Measurements from ENCODE around the gene PLCB1.

The PLCB1 gene

DNA sequence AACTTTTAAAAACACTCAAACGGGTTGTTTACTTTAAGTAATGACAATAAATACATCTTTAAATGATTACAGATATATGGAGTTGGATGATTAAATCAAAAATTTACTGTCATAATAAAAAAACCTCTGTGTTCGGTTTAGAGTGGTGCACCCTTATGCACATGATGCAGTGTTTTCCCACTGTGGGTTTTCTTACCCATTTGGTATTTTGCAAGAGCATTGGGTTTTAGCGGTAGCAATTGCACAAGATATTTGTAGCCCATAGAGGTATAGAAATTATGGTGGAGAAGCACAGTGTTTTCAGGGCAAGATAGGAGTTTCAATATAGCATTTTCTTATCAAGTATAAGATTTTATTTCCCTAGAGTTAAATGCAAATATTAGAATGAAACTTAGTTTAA is 526.0 kb downstream of the PLCB1 start:
- TF ChIP-seq, protein P1, sequence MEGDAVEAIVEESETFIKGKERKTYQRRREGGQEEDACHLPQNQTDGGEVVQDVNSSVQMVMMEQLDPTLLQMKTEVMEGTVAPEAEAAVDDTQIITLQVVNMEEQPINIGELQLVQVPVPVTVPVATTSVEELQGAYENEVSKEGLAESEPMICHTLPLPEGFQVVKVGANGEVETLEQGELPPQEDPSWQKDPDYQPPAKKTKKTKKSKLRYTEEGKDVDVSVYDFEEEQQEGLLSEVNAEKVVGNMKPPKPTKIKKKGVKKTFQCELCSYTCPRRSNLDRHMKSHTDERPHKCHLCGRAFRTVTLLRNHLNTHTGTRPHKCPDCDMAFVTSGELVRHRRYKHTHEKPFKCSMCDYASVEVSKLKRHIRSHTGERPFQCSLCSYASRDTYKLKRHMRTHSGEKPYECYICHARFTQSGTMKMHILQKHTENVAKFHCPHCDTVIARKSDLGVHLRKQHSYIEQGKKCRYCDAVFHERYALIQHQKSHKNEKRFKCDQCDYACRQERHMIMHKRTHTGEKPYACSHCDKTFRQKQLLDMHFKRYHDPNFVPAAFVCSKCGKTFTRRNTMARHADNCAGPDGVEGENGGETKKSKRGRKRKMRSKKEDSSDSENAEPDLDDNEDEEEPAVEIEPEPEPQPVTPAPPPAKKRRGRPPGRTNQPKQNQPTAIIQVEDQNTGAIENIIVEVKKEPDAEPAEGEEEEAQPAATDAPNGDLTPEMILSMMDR (IDR thresholded peaks at IDR 0.05), result no peak

DNA sequence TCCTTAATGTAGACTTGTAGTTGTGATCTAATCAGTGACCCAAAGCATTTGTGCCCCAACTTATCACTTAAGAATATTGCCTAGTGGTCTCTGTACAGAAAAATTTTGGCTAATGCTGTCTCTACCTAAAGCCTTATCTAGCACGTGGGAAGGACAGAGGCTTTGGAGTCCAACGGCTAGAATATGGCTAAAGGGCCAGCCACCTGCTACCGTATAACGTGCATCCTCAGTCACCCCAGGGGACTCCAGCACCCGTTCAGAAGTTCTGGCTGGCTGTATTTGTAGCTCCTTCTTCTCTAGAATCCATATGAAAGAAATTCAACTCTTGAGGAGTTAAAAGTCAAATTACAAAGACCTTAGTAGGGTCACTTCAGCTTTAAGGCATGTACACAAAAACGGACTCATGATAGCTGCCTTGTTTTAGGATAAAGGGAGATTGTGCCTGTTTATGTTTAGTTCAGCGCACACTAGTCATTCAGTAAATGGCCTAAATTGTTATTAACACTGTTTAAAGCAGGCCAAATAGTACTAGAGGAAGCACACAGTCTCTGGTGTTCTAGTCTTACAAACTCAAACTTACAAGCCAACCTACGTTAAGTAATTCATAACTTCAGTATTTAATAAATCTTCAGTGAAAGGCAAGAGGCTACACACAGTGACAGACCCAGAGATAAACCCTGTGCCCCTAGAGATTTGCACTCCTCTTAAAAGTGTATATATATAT is 529.3 kb downstream of the PLCB1 start:
- TF ChIP-seq, protein P1 (IDR thresholded peaks at IDR 0.05), result no peak

DNA sequence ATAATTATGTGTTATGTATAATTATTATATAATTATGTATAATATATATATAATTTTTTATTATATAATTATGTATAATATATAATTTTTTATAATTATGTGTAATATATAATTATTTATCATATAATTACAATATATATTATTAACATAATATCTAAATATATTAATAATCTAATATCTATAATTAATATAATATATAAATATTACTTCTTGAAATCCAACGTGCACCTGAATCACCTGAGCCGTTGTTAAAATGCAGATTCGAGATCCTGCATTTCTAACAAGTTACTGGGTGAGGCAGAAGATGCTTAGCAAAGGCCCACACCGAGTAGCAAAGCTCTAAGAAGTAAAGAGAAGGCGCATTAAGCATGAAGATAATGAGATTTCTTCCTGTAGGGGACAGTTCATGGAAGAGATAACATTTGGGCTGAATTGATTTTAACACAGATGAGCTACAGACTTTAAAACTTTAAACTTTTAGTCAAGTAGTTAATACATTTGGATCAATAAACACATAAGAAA is 530.4 kb downstream of the PLCB1 start:
- TF ChIP-seq, protein P1 (IDR thresholded peaks at IDR 0.05), result no peak

DNA sequence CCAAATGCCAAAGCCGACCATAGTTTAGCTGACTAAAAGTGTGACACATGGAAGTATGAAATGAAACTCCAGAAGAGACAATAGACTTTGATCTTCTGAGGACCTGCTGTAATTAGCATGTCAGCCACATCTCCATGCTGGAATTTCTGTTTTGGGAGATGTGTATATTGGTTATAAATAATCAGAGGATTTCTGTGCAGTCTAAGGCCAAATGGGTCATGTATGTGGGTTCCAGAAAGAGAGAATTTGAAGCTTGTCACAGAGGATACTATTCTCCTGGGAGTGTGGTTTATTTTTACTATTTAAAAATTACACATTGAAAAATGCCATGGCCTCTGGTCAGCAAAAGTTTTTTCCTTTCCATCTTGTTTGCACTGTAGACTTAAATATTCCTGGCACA is 531.4 kb downstream of the PLCB1 start:
- TF ChIP-seq, protein P1 (IDR thresholded peaks at IDR 0.05), result no peak

DNA sequence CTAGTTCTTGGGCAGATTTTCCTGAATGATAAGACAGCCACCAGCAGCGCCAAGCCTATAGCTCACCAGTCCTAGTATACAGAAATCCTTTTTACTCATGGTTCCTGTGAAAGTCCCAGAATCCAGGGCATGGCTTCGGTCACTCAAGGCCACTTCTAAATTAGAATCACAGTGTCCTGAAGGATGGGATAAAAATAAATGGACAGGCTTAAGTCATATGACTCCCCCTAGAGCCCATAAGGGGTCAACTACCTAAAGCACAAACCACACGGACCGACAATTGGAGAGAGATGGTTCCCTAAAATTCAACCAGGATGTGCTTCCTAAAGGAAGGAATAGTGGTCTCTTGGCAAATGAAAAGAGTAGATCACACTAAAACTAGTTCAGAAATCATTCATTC is 532.7 kb downstream of the PLCB1 start:
- TF ChIP-seq, protein P1 (IDR thresholded peaks at IDR 0.05), result no peak

DNA sequence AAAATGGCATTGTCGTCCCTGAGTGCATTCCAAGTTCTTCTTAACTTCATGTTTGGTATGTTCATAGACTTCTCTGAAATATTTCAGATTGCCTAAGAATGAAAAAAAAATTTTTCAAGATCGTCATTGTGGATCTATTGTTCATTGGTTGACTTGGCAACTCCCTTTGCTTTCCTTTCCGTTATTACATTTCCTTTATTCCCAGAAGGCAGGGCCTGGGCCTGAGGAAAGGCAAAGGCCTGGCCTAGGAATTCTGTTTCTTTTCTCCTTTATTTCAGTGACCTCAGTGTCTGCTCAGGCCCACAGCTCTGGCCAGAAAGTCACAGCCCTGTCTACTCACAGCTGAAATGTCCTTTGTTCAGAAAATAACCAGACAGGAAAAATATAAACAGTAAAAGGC is 535.2 kb downstream of the PLCB1 start:
- TF ChIP-seq, protein P1 (IDR thresholded peaks at IDR 0.05), result no peak

DNA sequence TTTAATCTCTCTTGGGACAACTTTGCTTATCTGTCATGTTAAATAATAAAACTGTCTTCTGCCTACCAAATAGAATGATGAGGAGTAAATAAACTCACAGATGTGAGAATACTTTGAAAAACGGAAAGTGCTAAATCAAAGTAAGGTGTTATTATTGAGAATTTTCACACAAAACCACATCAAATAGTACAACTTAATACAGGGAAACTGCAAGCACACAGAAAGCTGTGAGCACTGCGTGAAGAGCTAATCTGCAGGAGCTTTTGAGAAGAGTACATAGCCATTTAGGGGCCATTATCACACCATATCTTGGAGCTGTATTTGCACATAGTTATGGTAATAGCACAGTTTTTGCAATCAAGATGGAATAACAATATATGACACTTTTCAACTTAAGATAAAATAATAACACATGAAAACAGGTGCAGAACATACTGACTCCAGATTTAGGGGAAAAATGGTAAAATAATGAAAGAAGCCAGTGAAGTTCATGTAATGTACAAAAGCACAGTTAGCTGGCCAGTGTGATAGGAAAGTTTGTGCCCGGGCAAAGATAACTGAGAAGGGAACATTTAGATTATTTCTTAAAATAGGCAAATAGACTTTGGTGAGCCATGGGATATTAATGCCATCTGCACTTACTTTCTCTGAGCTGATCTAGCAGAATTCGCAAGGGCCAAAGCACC is 538.3 kb downstream of the PLCB1 start:
- TF ChIP-seq, protein P1 (IDR thresholded peaks at IDR 0.05), result no peak

Data from LNCAP (cell line).